NCI-H1930 (cell line): Measurements from ENCODE around the gene GCHFR.

Experiments
- DNase-seq, 2 experiments: peaks; one replicate each; lab custom pipeline; 2025; lab: John Stamatoyannopoulos, UW

The GCHFR gene

GRCh38 chr15:40812721-40813425 lies 49.0 kb downstream of the GCHFR start:
- no peak for DNase-seq

GRCh38 chr15:40815042-40815698 lies 51.3 kb downstream of the GCHFR start:
- DNase-seq = no peak
